Muscle of leg (tissue), 11 donors: ENCODE measurements around the gene ZFYVE16. TPM values are rescaled to one million over a fixed set of nuclear protein-coding genes. Genes with fewer than 3 reads are reported as not detected.
A peak's percentile ranks its signal among the peaks of the same experiment; 100 is the strongest.
"Not testable (repeated sequence)": the region's sequence is repeated elsewhere in the genome, so short reads cannot be mapped to it uniquely, and the experiment has no call there.

Experiments used
- DNase-seq: peaks from one replicate; pipeline ENCODE4 v3.0.0; 2013
- H3K27ac ChIP-seq: one replicate; pipeline ENCODE4 v1.5.1; 2013; ENCODE audit warnings: mild to moderate bottlenecking, low read length, control low read depth
- H3K27me3 ChIP-seq: one replicate; pipeline ENCODE4 v1.6.1; 2013; ENCODE audit warnings: low read length; ENCODE audit not compliant: control insufficient read depth, insufficient read depth
- H3K36me3 ChIP-seq: one replicate; pipeline ENCODE4 v1.6.1; 2013; ENCODE audit warnings: low read length; ENCODE audit not compliant: control insufficient read depth, insufficient read depth
- H3K4me1 ChIP-seq: one replicate; pipeline ENCODE4 v1.6.1; 2013; ENCODE audit warnings: low read length; ENCODE audit not compliant: control insufficient read depth, insufficient read depth
- H3K4me3 ChIP-seq: one replicate; pipeline ENCODE4 v1.5.1; 2013; ENCODE audit warnings: low read length, control low read depth
- H3K9me3 ChIP-seq: replicated peaks from 2 replicates; pipeline ENCODE4 v1.6.1; 2013; ENCODE audit warnings: low read depth, low read length; ENCODE audit not compliant: control insufficient read depth
- WGBS: methylation state at CpG from one replicate; pipeline ENCODE4 v1.1.5; 2013; ENCODE audit warnings: missing lambda C conversion rate; ENCODE audit not compliant: insufficient coverage; 5-methylcytosine and 5-hydroxymethylcytosine counted together
- polyA plus RNA-seq, 8 donors: library from polyadenylated mRNA; unstranded; fragments of 120-200 nt; gene quantifications; one replicate each; pipeline versions ENCODE4 v1.2.1 to v1.2.3, GENCODE V29; 2013; ENCODE audit warnings: inconsistent platforms in 1 of 8, low replicate concordance in 1 of 8; ENCODE audit not compliant: insufficient read length in 8 of 8, insufficient read depth in 1 of 8
- total RNA-seq: library from RNA; stranded (reverse); fragments of 120-200 nt; gene quantifications from one replicate; pipeline ENCODE4 v1.2.4, GENCODE V29; 2013

ZFYVE16 gene
- total and polyA plus RNA-seq, 9 donors: 31.2 to 67.8 (median 50.8) TPM

DNA sequence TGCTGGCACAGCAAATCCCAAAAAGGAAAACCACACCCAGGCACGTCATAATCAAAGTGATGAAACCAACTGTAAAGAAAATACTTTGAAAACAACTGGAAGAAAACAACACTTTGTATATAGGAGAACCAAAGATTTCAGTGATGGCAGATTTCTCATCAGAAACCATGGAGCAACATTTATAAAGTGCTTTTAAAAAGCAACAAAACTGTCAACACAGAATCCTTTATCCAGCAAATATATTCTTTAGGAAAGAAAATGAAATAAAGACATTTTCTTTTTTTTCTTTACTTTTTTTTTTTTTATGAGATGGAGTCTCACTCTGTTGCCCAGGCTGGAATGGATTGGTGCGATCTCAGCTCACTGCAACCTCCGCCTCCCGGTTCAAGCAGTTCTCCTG is 74.7 kb downstream of the ZFYVE16 start:
- Histone ChIP-seq H3K36me3 (peaks cover 7% of the 10 kb centered on the region), H3K27me3 (no peaks in the 10 kb centered on the region), H3K27ac (no peak overlapping the region), H3K9me3 (peaks cover 11% of the 10 kb centered on the region), H3K4me3 (no peak overlapping the region), H3K4me1 (no peaks in the 10 kb centered on the region)
- DNase-seq: no peak
- 100% methylated on average over 3 of the region's 4 CpGs for WGBS

- Histone ChIP-seq H3K9me3 (peaks cover 11% of the 10 kb centered on the region), H3K27ac (no peak overlapping the region), H3K4me3 (no peak overlapping the region), H3K4me1 (no peaks in the 10 kb centered on the region), H3K36me3 (peaks cover 7% of the 10 kb centered on the region), H3K27me3 (no peaks in the 10 kb centered on the region)
- DNase-seq: no peak
- WGBS: no CpG with 5 or more reads among the region's 3 CpGs
Measured at GRCh38 chr5:80483636-80484232, 75.9 kb downstream of the ZFYVE16 start.

DNA sequence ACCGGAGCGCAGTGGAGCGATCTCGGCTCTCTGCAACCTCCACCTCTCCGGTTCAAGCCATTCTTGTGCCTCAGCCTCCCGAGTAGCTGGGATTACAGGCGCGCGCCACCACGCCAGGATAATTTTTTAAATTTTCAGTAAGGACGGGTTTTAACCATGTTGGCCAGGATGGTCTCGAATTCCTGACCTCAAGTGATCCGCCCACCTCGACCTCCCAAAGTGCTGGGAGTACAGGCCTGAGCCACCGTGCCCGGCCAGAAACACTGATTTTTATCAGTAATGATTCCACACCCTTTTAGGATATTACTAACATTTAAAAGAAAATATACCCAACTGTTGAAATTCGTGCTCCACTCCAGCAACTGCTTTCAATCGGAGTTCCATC is 79.6 kb downstream of the ZFYVE16 start:
- H3K9me3 ChIP-seq: peaks cover 7% of the 10 kb centered on the region
- peak overlapping the region; percentile 54 for H3K4me3 ChIP-seq
- DNase-seq: no peak
- H3K27ac ChIP-seq: peak overlapping the region; percentile 48
- H3K27me3 ChIP-seq: no peaks in the 10 kb centered on the region
- H3K36me3 ChIP-seq: no peaks in the 10 kb centered on the region
- WGBS: 54% methylated on average over 14 of the region's 18 CpGs
- H3K4me1 ChIP-seq: no peaks in the 10 kb centered on the region

- under 1% methylated on average over 79 of the region's 85 CpGs for WGBS
- Histone ChIP-seq H3K27me3 (no peaks in the 10 kb centered on the region), H3K4me3 (peak within 1 kb of the TSS; percentile 54), H3K4me1 (no peaks in the 10 kb centered on the region), H3K27ac (peak within 1 kb of the TSS; percentile 54), H3K9me3 (peaks cover 3% of the 10 kb centered on the region), H3K36me3 (no peaks in the 10 kb centered on the region)
- DNase-seq: peak; percentile 91
Measured at GRCh38 chr5:80487829-80488721, 80.2 kb downstream of the ZFYVE16 start, which contains the start of gene FAM151B. TSS of gene FAM151B (plus strand) at chr5:80488100. CDS start at chr5:80488124, 24 bp downstream.

DNA sequence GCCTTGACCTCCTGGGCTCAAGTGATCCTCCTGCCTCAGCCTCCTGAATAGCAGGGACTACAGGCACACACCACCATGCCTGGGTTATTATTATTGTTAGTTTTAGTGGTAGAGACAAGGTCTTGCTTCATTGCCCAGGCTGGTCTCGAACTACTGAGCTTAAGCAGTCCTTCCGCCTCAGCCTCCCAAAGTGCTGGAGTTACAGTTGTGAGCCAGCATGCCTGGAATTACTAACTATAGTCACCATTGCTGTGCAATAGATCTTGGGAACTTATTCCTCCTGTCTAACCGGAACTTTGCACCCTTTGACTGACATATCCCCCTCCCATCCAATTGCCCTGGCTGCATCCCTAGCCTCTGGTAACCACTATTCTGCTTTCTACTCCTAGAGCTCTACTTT is 83.4 kb downstream of the ZFYVE16 start:
- Histone ChIP-seq H3K36me3 (no peaks in the 10 kb centered on the region), H3K4me1 (no peaks in the 10 kb centered on the region), H3K4me3 (no peak overlapping the region), H3K27me3 (no peaks in the 10 kb centered on the region), H3K27ac (no peak overlapping the region), H3K9me3 (no peaks in the 10 kb centered on the region)
- no peak for DNase-seq
- WGBS: 57% methylated on average over 1 of the region's 3 CpGs

GRCh38 chr5:80492741-80493140 is 84.9 kb downstream of the ZFYVE16 start:
- Histone ChIP-seq H3K9me3 (no peaks in the 10 kb centered on the region), H3K4me3 (no peak overlapping the region), H3K36me3 (no peaks in the 10 kb centered on the region), H3K27ac (no peak overlapping the region), H3K27me3 (no peaks in the 10 kb centered on the region), H3K4me1 (no peaks in the 10 kb centered on the region)
- DNase-seq: no peak
- WGBS: no CpG with 5 or more reads among the region's 3 CpGs

DNA sequence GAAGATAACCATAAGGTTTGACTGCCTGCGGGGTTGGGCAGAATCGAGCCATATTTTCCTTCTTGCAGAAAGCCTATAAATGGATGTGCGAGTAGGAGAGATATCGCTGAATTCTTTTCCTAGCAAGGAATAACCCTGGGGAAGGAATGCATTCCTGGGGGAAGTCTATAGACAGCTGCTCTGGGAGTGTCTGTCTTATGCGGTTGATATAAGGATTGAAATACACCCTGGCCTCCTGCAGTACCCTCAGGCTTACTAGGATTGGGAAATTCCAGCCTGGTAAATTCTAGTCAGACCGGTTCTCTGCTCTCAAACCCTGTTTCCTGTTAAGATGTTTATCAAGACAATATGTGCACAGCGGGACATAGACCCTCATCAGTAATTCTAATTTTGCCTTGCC is 85.6 kb downstream of the ZFYVE16 start:
- H3K4me1 ChIP-seq, H3K27me3 ChIP-seq, DNase-seq, H3K36me3 ChIP-seq, H3K27ac ChIP-seq, H3K9me3 ChIP-seq, H3K4me3 ChIP-seq: not testable (repeated sequence)
- WGBS: 88% methylated on average over 3 of the region's 7 CpGs

GRCh38 chr5:80495891-80496290 is 88.0 kb downstream of the ZFYVE16 start:
- H3K4me1 ChIP-seq: no peaks in the 10 kb centered on the region
- H3K36me3 ChIP-seq: no peaks in the 10 kb centered on the region
- no peaks in the 10 kb centered on the region for H3K27me3 ChIP-seq
- WGBS: no CpG with 5 or more reads among the region's 2 CpGs
- H3K9me3 ChIP-seq: no peaks in the 10 kb centered on the region
- no peak overlapping the region for H3K4me3 ChIP-seq
- DNase-seq: no peak
- H3K27ac ChIP-seq: no peak overlapping the region

GRCh38 chr5:80502800-80503199 is 94.9 kb downstream of the ZFYVE16 start:
- no peak overlapping the region for H3K27ac ChIP-seq
- no CpG with 5 or more reads among the region's 2 CpGs for WGBS
- H3K27me3 ChIP-seq: no peaks in the 10 kb centered on the region
- no peaks in the 10 kb centered on the region for H3K36me3 ChIP-seq
- no peak for DNase-seq
- no peaks in the 10 kb centered on the region for H3K9me3 ChIP-seq
- no peaks in the 10 kb centered on the region for H3K4me1 ChIP-seq
- no peak overlapping the region for H3K4me3 ChIP-seq

- H3K9me3 ChIP-seq: no peaks in the 10 kb centered on the region
- H3K27me3 ChIP-seq: no peaks in the 10 kb centered on the region
- H3K4me3 ChIP-seq: no peak overlapping the region
- no peaks in the 10 kb centered on the region for H3K4me1 ChIP-seq
- WGBS: no CpG with 5 or more reads among the region's 1 CpG
- no peak overlapping the region for H3K27ac ChIP-seq
- no peaks in the 10 kb centered on the region for H3K36me3 ChIP-seq
- no peak for DNase-seq
Measured at GRCh38 chr5:80503641-80504040, 95.8 kb downstream of the ZFYVE16 start.
